ENCODE results near the gene RADIL. TPM values are rescaled to one million over a fixed set of nuclear protein-coding genes. Genes with fewer than 3 reads are reported as not detected.

Gene RADIL, protein sequence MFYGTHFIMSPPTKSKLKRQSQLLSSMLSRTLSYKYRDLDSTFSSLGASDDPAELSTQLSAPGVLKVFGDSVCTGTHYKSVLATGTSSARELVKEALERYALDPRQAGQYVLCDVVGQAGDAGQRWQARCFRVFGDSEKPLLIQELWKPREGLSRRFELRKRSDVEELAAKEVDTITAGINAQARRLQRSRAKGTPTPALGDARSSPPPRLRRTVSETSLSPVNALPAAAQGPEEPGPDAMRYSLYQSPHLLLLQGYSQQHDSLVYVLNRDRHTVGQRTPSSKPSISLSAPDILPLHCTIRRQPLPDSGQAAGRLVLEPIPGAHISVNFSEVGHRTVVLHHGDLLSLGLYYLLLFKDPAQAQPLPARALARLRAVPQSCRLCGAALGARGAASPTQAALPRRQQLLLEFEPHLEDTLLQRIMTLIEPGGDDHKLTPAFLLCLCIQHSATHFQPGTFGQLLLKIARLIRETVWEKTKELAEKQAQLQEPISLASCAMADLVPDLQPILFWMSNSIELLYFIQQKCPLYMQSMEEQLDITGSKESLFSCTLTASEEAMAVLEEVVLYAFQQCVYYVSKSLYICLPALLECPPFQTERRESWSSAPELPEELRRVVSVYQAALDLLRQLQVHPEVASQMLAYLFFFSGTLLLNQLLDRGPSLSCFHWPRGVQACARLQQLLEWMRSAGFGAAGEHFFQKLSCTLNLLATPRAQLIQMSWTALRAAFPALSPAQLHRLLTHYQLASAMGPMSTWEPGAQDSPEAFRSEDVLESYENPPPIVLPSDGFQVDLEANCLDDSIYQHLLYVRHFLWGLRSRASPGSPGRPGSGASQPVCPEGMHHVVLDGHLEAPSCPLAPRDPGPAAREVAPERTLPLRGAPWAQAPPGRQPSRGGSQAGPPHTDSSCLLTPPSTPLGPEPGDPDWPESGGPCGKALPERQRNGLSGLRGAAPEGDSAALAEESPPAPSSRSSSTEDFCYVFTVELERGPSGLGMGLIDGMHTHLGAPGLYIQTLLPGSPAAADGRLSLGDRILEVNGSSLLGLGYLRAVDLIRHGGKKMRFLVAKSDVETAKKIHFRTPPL
- total RNA-seq (2022) (not detected in 2 replicates), Bru-seq, nascent RNA (not detected), BruChase-seq, experiment 1, labeled RNA remaining after a 6-hour chase (percentile 0 among the genes with signal in this experiment), BruChase-seq, experiment 2, labeled RNA remaining after a 2-hour chase (not detected)
- long read RNA-seq = 0 reads

DNA sequence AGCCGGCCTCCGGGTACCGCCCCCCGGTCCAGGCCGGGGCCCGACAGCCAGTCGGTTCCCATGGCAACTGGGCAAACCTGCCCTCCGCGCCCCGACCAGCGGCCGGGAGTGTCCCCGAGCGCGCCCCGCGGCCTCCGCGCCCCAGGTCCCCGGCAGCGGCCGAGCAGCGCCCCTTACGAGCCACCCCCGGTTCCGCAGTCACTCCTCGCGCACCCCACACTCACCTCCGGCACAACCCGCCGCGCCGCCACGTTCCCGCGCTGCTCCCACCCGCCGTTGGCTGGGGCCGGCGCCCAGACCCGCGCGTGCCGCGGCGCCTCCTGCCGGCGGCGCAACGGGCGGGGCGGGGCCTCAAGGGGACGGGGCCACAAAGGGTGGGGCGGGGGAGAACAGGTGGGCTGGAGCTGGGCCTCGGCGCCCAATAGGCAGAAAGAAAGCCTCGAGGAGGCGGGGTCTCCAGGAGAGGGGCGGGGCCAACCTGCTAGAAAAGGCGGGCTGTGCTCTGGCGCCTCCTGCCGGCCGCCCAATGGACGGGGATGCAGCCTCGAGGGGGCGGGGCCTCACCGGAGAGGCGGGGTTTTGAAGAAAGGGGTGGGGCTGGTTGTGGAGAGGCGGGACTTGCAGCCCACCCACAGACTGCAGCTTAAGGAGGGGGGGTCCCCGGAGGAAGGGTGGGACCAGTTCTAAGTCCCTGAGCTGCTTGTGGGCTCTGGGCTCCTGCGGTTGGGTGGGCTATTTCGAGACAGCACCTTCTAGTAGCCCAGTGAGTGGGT is at the start of gene RADIL:
Gene RADIL, minus strand, starts transcription at position 345 of the 773 bp plus-strand sequence. CDS start 5,577 bp downstream, outside the sequence.
- H3K4me1 Mint-ChIP-seq (ENCODE audit: insufficient read depth, unreplicated experiment) = no peaks in the 10 kb centered on the region
- no TSS peak for BruUV-seq (replicated peaks)
- ChIA-PET POLR2A (no interaction called here), CTCF (interaction anchor here (1.0 kb wide), 1 partner anchor 28 kb away, joined by 3 read pairs; no protein-coding TSS in a partner anchor)
- TF ChIP-seq, protein P1, sequence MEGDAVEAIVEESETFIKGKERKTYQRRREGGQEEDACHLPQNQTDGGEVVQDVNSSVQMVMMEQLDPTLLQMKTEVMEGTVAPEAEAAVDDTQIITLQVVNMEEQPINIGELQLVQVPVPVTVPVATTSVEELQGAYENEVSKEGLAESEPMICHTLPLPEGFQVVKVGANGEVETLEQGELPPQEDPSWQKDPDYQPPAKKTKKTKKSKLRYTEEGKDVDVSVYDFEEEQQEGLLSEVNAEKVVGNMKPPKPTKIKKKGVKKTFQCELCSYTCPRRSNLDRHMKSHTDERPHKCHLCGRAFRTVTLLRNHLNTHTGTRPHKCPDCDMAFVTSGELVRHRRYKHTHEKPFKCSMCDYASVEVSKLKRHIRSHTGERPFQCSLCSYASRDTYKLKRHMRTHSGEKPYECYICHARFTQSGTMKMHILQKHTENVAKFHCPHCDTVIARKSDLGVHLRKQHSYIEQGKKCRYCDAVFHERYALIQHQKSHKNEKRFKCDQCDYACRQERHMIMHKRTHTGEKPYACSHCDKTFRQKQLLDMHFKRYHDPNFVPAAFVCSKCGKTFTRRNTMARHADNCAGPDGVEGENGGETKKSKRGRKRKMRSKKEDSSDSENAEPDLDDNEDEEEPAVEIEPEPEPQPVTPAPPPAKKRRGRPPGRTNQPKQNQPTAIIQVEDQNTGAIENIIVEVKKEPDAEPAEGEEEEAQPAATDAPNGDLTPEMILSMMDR (IDR thresholded peaks at IDR 0.05; ENCODE audit: unreplicated experiment) = peak; percentile 22
- intact Hi-C loops (cut with micrococcal nuclease) = no loop called here
- no peak within 1 kb of the TSS for H3K4me3 Mint-ChIP-seq (ENCODE audit: unreplicated experiment)
- no peaks in the 10 kb centered on the region for H3K9me3 Mint-ChIP-seq (ENCODE audit: unreplicated experiment)
- no peak within 1 kb of the TSS for H3K27ac Mint-ChIP-seq (ENCODE audit: low read depth, unreplicated experiment)
- peaks cover 13% of the 10 kb centered on the region for H3K27me3 Mint-ChIP-seq (ENCODE audit: insufficient read depth, unreplicated experiment)
- no peaks in the 10 kb centered on the region for H3K36me3 Mint-ChIP-seq (ENCODE audit: insufficient read depth, unreplicated experiment)
- peak; percentile 11 for DNase-seq (ENCODE audit: unreplicated experiment)

- ChIA-PET CTCF (interaction anchor here (0.6 kb wide), 1 partner anchor 318 kb away, joined by 3 read pairs; no protein-coding TSS in a partner anchor), POLR2A (no interaction called here)
- no peaks in the 10 kb centered on the region for H3K27me3 Mint-ChIP-seq (ENCODE audit: insufficient read depth, unreplicated experiment)
- TF ChIP-seq, protein P1 (IDR thresholded peaks at IDR 0.05; ENCODE audit: unreplicated experiment) = no peak
- H3K4me3 Mint-ChIP-seq (ENCODE audit: unreplicated experiment) = no peak overlapping the region
- H3K4me1 Mint-ChIP-seq (ENCODE audit: insufficient read depth, unreplicated experiment) = no peaks in the 10 kb centered on the region
- DNase-seq (ENCODE audit: unreplicated experiment) = peak; percentile 5
- intact Hi-C loops (cut with micrococcal nuclease) = no loop called here
- H3K9me3 Mint-ChIP-seq (ENCODE audit: unreplicated experiment) = no peaks in the 10 kb centered on the region
- BruUV-seq (replicated peaks) = no TSS peak
- no peaks in the 10 kb centered on the region for H3K36me3 Mint-ChIP-seq (ENCODE audit: insufficient read depth, unreplicated experiment)
- H3K27ac Mint-ChIP-seq (ENCODE audit: low read depth, unreplicated experiment) = no peak overlapping the region
Measured at GRCh38 chr7:4931943-4932342, 48.4 kb upstream of the RADIL start.

DNA sequence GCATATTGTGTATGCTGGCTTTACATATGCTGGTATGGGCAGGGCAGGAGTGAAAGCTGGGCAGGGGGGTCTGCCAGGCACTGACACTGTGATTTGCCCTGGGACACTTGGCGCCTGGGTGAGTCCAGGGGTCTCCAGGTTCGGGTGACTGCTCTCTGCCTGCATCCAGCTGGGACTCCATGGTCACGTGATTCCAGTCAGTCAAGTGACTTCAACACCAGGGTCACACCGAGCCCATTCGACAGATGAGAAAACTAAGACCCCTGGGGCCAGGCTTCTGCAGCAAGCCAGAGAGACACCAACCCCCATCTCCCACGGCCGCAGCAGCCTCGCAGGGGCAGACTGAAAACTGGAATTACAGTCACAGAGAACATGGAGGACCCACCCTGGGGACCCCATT is 45.5 kb upstream of the RADIL start:
- Mint-ChIP-seq H3K27me3 (ENCODE audit: insufficient read depth, unreplicated experiment) (no peaks in the 10 kb centered on the region), H3K4me1 (ENCODE audit: insufficient read depth, unreplicated experiment) (no peaks in the 10 kb centered on the region), H3K4me3 (ENCODE audit: unreplicated experiment) (no peak overlapping the region), H3K36me3 (ENCODE audit: insufficient read depth, unreplicated experiment) (no peaks in the 10 kb centered on the region), H3K9me3 (ENCODE audit: unreplicated experiment) (no peaks in the 10 kb centered on the region), H3K27ac (ENCODE audit: low read depth, unreplicated experiment) (no peak overlapping the region)
- TF ChIP-seq, protein P1 (IDR thresholded peaks at IDR 0.05; ENCODE audit: unreplicated experiment) = no peak
- no peak for DNase-seq (ENCODE audit: unreplicated experiment)
- no TSS peak for BruUV-seq (replicated peaks)
- POLR2A ChIA-PET = no interaction called here
- CTCF ChIA-PET = interaction anchor here (0.5 to 0.6 kb wide), 2 partner anchors 20 to 319 kb away, joined by 3 to 5 read pairs; no protein-coding TSS in a partner anchor
- intact Hi-C loops (cut with micrococcal nuclease) = no loop called here

Measured in MCF 10A (cell line).